Activated CD4-positive, CD25-positive, alpha-beta regulatory T cell treated with anti-CD3 and anti-CD28 coated beads, Interleukin-2, amount 50 U/mL, for 16 hours (primary cell): ENCODE results near the gene OTUB1.

ENCODE experiments used
- DNase-seq: peaks from one replicate; pipeline ENCODE4 v3.0.0-alpha.2; 2020; ENCODE audit warnings: low read depth, low spot score

Gene OTUB1

GRCh38 chr11:64022125-64022784 lies 36.0 kb downstream of the OTUB1 start:
- DNase-seq: no peak

DNA sequence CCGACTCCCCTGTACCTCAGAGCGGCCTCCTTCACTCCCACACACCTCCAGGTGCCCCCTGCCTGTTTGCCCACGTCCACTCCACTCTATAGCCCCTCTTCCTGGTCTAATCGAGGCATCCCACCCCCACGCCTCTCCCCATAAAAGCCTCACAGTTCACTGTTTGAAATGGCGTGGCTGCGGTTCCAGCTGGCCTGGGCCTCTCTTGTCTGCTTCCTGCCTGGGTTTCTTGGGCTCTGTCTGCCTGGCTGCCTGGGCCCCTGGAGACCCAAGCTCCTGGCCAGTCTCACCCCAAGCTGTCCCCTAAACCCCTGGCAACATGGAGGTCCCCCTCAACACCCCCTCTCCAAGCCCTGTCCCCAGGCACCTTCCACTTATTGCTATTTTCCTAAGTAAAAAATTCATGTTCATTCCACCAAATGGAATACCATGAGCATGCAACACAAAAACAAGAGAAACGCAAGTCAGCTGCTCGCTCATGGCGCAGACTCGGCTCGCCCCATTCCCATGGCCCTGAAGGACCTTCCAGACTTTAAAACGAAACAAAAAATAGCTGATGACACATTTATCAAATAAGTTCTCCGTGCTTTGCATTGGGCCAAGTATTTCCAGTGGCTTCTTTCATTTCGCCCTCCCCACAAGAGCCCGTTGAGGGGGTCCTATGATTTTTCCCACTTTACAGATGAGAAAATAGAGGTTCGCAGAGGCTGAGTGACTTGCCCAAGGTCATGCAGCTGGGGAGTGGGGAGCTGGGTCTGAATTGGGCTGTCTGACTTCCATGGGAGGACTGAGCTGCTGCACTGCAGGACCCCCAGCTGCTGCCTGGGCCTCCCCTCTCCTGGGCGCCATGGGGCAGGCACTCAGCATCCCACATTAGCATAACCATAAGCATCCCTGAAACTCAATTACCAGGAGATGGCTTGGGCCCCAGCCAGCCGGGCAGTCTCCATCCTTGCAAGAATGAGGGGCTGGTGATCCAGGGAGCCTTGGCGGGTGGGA lies 37.8 kb downstream of the OTUB1 start:
- DNase-seq: no peak

DNA sequence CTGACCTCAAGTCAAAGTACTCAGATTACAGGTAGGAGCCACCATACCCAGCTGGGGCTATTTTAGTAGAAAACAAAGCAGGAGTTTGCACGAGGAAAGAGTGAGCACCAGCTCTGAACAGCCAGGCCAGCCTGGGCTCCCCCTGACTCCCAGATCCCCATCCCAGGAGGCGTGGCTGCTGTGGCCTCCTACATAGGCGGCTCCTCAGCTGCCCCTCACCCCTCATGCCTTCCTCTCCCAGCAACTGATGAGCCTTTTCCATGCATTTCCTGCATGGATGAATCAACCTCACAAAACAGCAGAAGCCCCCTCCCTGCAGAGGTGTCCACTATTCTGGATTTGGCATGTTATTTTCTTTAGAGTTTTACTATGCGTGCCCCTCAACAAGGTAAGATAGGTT lies 39.0 kb downstream of the OTUB1 start:
- DNase-seq: no peak

- DNase-seq: no peak
Measured at GRCh38 chr11:64026575-64027205, 40.5 kb downstream of the OTUB1 start.

DNA sequence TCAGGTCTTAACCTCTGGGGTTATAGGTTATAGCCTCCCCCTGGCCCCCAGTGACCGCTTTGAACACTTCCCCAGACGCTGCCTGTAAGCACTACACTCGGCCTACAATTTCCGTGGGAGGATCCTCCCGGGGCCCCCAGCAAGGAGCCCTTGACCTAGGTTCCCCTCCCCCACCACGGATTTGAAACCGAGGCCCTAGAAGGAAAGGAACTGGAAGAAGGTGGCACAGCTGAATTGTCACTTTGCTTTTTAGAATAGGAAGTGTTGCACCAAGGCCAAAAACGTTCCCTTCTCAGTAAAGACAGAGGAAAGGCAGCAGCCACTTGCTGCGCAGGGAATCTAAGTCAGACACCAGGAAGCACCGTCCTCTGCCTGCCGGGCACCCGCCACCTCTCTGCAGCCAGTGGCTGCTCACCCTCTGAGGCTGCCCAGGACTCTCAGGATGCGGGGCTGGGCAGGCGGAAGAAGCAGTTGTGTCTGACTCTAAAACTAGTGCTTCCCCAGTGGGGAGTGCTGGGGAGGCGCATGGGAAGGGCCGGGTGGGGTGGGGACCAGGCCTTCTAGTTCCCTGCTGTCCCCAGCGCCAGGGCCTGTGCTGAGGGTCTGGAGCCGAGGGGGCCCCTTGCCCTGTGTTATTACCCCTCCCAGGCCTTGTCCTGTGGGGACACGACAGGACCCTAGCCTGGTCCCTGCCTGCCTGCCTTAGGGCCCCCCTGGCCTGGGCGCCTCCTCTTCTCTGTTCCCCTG lies 41.6 kb downstream of the OTUB1 start:
- no peak for DNase-seq

- DNase-seq: no peak
Measured at GRCh38 chr11:64028398-64029115, 42.3 kb downstream of the OTUB1 start.

- no peak for DNase-seq
Measured at GRCh38 chr11:64029773-64030172, 43.5 kb downstream of the OTUB1 start.

- DNase-seq: no peak
Measured at GRCh38 chr11:64031001-64031400, 44.8 kb downstream of the OTUB1 start.

- DNase-seq: no peak
Measured at GRCh38 chr11:64032050-64032449, 45.8 kb downstream of the OTUB1 start.

- no peak for DNase-seq
Measured at GRCh38 chr11:64034411-64034811, 48.2 kb downstream of the OTUB1 start.

DNA sequence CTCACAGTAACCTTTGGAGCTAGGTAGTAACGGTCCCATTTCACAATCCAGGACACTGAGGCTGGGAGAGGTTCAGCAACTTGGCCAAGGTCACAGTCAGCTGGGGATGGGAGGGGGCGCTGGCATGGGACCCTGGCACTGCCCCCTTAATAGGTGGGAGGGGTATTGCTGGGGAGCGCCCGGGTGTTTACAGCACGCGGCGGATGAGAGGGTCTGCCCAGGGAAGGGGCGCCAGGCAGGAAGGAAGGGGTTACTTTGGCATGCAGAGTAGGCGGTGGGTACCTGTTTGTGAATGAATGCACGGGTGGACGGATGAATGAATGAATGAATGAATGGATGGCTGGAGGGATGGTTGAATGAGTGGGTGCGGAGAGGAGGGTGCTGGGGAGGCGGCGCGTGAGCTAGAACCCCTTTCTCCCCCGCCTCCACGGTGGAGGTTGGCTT lies 48.9 kb downstream of the OTUB1 start:
- no peak for DNase-seq

GRCh38 chr11:64035576-64035975 lies 49.3 kb downstream of the OTUB1 start, which contains the start of gene FLRT1:
Gene FLRT1 (plus strand): TSS chr11:64035931. CDS start chr11:64116268, 80,337 bp downstream.
- no peak for DNase-seq

DNA sequence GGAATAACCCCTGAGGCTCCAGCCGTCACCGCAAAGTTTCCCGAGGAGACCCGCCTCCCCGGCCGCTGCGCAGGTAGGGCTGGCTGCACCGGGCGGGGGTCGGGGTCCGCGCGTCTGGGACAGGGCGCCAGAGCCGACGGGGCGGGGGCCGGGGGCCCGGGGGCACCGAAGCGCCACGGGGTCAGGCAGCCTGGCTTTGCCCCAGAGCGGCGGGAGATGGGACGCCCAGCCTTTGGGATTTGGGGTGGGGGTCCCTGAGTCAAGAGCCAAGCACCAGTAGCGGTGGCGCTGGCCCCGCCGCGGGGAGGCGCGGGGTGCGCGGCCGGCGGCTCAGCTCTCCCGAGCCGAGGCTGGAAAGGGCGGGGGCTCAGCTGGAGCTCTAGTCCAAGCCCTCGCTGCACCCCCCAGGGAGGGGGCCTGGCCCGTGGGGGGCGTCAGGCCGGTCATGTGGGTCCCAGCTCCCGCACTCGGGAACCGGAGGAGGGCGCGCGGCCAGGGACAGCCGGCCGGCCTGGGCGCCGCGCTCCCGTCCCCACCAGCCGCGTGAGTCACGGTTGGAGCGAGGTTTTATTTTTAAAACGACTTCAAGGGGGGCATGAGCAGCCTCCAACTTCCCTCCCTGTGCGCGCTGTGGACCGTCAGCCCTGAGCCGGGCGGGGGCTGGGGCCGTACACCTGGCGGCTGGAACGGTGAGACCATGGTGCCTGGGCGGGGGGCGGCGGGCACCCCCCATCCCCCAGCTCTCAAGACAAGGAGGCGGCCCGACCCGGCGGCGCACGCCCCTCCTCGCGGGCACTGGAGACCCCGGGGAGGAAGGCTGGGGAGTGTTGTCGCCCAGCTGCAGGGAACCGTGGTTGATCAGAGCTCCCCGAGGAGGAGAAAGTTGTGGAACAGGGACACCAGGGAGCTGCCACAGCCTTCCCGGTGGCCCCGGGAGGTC lies 50.1 kb downstream of the OTUB1 start:
- DNase-seq: no peak

- no peak for DNase-seq
Measured at GRCh38 chr11:64037027-64037634, 50.9 kb downstream of the OTUB1 start.

DNA sequence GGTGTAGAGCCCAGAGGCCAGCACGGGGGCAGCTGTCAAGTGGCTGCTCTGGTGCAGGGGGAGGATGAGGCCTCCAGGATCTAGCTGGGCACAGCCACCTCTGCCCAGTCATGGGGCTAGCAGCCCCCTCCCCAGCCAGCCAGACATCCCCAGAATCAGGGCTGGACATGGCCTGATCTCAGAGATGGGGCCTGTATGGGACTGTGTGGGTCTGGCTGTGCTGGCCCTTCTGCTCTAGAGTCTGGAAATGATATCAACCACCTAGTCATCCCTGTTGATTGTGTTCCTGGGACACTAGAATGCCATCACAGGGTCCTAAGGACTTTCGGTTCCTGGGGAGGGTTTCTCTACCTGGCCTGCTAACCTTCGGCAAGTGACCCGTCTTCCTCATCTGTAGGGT lies 52.3 kb downstream of the OTUB1 start:
- DNase-seq: no peak

GRCh38 chr11:64039012-64039665 lies 52.9 kb downstream of the OTUB1 start:
- no peak for DNase-seq

- DNase-seq: no peak
Measured at GRCh38 chr11:64040684-64041322, 54.6 kb downstream of the OTUB1 start.

DNA sequence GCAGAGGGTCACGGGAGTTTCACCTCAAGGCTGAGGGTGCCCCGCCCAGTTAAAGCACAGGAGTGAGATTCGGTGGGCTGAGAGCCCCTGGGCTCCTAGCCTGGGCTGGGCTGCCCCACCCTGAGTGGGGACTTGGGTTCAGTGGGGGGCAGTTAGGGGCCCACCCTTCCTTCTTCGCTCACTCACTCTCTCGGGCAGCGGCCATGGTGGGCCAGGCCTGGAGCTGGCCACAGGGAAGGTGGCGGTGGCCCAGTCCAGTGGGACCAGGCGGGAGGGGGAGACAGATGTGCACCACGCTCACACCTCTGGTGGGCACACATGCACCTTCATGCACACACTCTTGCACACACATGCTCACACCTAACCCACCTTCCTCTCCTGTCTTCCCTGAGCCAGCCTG lies 55.6 kb downstream of the OTUB1 start:
- no peak for DNase-seq
